ENCODE measurements around the gene SNX33.
"Not testable (repeated sequence)": the region's sequence is repeated elsewhere in the genome, so short reads cannot be mapped to it uniquely, and the experiment has no call there.

The SNX33 gene

GRCh38 chr15:75710874-75711273 lies 63.2 kb downstream of the SNX33 start:
- not testable (repeated sequence) for H3K4me1 ChIP-seq (ENCODE audit: insufficient read depth, low read length); H3K4me3 ChIP-seq (ENCODE audit: low read length)

GRCh38 chr15:75711495-75711894 lies 63.8 kb downstream of the SNX33 start:
- not testable (repeated sequence) for H3K4me1 ChIP-seq (ENCODE audit: insufficient read depth, low read length); H3K4me3 ChIP-seq (ENCODE audit: low read length); H3K36me3 ChIP-seq (ENCODE audit: insufficient read depth, low read length); H3K27me3 ChIP-seq (ENCODE audit: insufficient read depth, low read length); H2AFZ ChIP-seq (ENCODE audit: low read depth, low read length); H3K9me3 ChIP-seq (ENCODE audit: low read length)

More at GRCh38 chr15:75710874-75711273, 63.2 kb downstream of the SNX33 start:
- not testable (repeated sequence) for H2AFZ ChIP-seq (ENCODE audit: low read depth, low read length); H3K36me3 ChIP-seq (ENCODE audit: insufficient read depth, low read length); H3K9me3 ChIP-seq (ENCODE audit: low read length); H3K27me3 ChIP-seq (ENCODE audit: insufficient read depth, low read length)

Measured in neuron (in vitro differentiated cells).